GM18868 (cell line): ENCODE measurements around the gene COL25A1.
"Not testable (repeated sequence)": the region's sequence is repeated elsewhere in the genome, so short reads cannot be mapped to it uniquely, and the experiment has no call there.

Source experiments
- ATAC-seq: cut with Tn5 transposase; IDR thresholded peaks from one replicate; pipeline ENCODE4 v1.9.1; 2021; ENCODE audit warnings: mild to moderate bottlenecking, moderate library complexity; ENCODE audit not compliant: unreplicated experiment

The COL25A1 gene

DNA sequence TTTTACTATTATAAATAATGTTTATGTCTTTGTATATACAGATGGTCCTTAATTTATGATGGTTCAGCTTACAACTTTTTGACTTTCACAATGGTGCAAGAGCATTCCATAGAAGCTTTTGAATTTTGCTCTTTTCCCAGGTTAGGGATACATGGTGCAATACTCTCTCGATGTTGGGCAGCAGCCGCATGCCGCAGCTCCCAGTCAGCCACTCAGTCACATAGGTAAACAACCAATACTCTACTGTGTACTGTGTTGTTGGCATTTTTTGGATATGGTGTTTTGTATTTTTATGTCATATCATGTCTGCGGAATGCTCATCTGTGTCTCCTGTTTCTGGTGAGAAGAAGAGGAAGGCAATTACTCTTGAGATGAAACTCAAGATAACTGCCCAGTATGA is 281.6 kb downstream of the COL25A1 start:
- no peak for ATAC-seq

DNA sequence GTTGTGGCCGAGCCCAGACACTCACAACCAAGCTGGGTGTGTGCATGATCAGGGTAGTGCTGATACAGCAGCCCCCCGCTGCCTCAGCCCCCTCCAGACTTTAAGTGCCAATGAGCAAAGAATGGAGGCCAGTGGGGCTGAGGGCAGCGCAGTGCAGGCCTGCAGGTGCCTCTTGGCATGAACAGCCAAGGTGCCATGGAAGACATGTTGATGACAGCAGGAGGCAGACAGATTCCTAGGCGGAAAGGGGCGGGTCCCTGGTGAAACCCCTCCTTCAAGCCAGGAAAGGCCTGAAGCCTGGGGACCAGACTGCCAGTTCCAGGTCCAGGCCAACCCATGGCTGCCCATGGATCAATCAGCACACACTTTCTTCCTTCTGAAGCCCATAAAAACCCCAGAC is 286.3 kb downstream of the COL25A1 start:
- ATAC-seq, result no peak

DNA sequence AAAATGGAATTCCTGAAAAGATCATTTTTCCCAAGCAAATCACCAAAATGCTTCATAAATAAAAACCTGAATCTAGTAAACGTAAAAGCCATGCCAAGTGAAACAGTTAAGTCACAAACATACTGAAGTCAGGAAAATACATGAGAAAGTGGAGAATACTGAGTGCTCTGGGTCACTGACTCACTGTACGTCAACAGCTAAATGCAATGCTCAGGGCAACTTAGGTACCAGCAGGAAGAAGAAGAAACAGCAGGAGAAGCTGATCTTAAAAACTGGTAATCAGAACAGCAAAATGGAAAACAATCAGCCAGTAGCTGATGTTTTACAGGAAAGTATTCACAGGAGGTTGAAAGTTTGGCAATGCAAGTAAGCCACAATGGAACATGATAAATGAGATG is 287.0 kb downstream of the COL25A1 start:
- no peak for ATAC-seq

DNA sequence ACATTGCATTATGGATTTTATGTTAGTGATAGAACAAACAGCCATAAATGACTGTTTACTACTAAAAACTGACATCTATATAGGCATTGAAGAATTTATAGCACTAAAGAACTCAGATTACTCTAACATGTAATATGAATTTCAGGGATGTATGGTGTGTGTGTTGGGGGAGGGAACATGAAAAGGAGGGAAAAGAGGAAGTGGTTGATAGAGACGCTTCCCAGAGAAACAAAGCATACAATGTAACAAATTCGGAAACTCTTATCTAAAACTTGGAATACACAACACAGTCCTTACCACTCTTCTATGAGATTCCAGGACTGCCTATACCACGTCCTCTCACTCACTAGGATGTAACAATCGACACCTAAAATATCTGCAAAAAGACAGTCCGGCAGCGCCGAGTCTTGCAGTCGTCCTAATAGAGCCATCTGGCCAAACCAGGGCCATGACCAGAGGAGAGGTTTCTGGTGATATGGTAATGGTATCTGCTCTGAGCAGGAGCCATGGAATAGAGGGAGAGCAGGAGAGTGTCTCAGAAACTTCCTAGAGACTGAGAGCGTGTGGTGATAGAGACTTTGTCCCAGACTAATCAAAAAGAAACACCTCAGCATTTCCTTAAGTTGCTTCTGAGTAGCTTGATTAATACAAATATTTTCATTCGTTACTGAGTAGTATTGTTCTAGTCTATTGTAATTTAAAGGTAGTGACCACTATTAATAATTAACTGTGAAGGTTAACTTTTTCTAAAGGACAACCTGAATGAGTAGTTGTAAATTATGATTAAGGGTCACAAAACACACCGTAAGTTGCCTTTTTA is 287.7 kb downstream of the COL25A1 start:
- ATAC-seq, result no peak

DNA sequence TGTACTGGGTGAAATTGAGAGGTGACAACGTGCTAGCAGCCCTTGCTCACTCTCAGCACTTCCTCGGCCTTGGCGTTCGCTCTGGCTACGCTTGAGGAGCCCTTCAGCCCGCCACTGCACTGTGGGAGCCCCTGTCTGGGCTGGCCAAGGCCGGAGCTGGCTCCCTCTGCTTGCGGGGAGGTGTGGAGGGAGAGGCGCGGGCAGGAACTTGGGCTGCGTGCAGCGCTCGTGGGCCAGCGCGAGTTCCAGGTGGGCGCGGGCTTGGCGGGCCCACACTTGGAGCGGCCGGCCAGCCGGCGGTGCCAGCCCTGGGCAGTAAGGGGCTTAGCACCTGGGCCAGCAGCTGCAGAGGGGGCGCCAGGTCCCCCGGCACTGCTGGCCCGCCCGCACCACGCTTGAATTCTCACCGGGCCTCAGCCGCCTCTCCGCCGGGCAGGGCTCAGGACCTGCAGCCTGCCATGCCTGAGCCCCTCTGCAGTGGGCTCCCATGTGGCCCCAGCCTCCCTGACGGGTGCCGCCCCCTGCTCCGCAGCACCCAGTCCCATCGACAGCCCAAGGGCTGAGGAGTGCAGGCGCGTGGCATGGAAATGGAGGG is 290.1 kb downstream of the COL25A1 start:
- no peak for ATAC-seq

DNA sequence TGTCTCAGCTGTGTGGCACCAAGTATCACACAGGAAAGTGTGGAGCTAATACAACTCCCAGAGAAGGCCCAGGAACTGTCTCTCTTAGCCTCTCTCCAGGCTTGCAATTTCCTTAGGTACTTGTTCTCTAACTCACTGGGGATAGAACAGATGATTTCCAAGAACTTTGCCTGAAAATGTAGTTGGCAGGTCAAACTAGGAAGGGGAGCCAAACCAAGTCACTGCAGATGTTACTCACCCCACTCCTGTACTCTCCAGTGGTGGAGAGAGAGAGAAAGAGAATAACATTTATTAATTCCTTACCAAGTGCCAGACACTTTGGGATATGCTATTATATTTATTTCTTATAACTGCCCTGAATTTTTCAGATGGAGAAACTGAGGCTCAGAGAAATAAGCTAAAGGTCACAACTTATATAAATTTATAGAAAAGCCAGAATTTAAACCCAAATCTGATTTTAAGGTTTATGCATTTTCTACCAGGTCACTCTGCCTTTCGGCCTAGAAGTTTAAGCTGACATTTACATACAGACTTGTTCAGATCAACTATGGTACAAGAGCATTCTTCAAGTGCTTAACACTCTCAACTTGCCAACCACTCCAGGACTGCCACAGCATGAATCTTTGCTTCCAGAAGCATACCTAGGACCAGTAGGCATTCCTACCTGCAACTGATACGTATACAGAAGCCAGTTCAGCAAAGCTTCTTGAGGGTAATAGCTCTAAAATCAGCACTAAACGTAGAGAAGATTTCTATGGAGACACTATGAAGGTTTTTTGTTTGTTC is 291.0 kb downstream of the COL25A1 start:
- no peak for ATAC-seq

DNA sequence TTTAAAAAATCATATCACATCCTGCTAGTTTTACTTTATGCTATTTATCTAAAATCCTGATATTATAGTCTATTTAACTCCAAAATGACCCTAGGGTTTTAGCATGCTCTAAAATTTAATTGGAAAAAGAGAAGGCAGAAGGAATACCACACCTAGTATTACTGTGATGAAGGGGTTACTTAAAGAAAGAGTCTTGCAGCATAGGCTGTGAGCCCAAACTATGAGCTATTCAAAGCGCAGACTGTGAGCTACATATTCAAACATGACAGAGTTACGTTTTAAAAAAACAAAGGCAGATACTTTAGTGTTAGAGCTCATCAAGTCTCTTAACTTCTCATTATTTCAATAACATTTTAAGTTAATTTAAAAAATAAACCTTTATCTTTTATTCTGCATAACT is 291.9 kb downstream of the COL25A1 start:
- ATAC-seq, result no peak

DNA sequence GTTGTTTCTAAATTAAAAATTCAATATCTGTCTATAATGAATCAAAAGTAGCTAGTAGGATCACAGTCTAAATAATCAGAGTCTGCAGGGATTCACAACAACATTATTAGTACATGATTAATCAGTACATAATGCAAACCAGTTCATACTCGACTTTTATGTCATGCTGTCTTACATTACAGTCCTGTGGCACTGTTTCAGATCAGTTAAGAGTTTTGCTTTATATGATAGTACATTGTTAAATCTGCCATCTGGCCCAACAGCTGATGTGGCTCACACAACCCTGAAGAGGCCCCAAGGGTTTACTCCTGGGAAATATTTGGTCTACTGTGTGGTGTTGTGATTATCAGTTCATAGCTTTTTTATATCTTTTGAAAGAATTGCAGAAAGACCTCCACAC is 292.5 kb downstream of the COL25A1 start:
- no peak for ATAC-seq

DNA sequence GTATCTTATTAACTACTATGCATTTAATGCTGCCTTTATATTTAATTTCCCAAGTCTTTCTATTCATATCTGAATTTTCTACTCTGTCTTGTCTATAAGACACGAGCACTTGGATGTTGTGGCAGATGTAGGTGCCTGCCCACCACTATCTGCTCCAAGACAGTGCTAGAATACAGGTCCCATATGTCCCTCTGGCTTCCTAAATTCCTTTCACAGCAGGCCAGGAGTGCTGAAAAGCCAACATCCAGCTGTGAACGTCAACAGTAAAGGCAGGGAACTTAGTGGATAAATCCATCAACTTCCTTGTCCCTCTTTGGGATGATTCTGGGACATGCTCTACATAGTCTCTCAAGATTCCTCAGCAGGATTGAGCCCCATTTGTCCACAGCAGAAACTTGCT is 294.5 kb downstream of the COL25A1 start:
- no peak for ATAC-seq

DNA sequence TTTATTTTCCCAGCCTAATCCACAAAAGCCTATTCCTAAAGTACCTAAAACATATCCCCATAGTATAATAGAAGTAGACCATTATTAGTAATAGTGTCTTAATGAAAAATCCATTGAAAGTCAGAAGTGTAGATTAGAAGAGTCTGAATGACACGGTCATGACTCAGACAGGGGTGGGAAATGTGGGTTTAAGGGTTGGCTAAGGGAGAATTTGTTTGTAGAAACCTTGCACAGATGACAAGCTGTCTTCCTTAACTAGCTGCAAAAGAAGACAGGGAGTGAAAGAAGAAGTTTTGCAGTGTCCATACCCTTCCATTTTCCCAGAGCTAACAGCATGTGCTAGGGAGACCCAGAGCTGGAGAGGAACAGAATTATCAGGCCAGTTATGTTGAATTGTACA is 296.9 kb downstream of the COL25A1 start:
- no peak for ATAC-seq

DNA sequence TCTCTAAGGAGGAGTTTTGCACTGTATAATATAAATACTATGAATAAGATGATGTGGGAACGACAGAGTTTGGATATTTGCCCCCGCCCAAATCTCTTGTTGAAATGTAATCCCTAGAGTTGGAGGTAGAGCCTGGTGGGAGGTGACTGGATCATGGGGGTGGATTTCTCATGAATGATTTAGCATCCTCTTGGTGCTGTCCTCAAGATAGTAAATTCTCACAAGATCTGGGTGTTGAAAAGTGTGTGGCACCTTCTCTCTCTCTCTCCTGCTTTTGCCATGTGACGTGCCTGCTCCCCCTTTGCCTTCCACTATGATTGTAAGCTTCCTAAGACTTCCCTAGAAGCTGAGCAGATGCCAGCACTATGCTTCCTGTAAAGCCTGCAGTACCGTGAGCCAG is 298.0 kb downstream of the COL25A1 start:
- ATAC-seq, result no peak

DNA sequence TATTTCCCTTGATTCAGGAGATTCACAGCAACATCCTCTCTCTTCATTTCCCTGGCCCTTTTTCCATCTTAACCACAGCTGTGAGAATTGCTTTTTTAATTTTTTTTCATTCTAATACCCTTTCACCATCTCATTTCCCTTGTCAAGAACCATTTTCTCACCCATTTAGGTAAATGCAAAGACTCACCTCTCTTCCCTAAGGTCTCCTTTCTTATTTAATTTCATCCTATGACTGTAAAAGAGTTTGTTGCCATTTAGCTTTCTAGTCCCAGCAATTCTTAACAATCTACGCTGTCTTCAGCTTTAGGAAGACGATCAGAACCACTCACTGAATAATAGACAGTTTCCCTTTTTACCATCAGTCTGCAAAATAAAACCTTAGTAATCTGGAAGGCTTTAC is 298.5 kb downstream of the COL25A1 start:
- ATAC-seq, result no peak

DNA sequence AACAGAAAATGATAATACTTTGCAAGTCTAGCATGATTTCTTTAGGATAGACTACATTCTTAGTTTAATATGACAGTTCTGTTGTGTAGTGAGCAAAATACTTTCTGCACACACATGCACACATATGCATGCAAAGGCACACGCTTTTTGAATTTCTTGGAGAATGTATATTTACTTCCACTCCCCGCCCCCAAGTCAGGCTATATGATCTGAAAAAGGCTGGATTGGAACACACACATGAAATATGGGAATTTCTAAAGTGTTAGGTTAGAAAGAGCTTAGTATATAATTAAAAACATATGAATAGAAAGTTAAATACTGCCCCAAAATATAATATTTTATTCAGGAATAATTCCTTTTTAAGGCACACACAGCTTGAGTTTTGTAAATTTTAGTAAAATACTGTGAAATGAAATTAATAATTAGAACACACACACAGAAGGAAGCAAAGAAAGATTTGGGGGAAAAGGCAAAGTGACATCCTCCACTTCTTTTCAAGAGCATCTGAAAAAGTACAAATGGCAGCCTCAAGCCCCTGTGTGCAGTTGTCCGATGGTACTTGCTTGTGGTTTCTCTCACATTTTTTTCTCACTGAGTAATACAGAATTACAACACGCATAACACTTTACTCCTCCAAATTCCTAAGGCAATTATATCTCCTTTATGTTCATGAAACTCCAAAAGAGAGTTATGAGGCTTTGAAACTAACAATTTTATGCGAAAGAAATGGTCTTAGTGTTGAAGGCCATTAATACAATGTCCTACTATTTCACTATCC is 310.7 kb downstream of the COL25A1 start:
- ATAC-seq, result no peak

DNA sequence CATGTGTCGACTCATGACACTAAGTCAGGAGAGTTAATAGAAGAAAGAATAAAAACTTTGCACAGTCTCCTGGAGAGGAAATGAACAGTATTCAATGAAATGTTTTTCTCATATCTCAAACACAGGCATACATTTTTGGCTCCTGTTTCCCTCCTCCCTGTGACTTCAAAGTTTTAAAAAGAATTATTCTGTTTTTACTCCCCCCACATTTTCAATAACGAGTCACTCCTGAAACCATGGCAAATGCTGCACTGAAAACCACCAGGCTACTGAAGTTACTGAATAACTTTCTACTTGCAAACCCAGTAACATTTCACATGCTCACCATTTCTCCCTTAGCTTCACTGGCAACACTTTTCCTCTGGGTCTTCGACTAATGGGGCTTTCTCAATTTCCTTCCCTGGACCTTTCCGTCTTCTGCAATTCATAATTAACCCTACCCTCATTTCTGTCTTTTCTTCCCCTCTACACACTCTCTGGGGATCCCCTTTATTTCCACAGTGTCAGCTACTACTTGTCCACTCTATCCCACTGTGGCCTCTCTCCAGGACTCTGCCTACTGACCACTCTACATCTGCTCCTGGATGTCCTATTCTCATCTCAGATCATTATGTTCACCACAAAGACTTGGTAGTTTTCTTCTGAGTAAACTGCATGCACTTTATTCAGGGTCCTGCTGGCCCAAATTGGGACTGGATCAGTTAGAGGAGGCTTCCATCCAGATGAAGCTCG is 313.8 kb downstream of the COL25A1 start:
- ATAC-seq, result no peak

DNA sequence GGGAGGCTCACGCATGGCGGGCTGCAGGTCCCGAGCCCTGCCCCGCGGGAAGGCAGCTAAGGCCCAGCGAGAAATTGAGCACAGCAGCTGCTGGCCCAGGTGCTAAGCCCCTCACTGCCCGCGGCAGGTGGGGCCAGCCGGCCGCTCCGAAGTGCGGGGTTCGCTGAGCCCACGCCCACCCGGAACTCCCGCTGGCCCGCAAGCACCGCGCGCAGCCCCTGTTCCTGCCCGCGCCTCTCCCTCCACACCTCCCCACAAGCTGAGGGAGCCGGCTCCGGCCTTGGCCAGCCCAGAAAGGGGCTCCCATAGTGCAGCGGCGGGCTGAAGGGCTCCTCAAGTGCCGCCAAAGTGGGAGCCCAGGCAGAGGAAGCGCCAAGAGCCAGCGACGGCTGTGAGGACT is 318.0 kb downstream of the COL25A1 start:
- ATAC-seq, result not testable (repeated sequence)

DNA sequence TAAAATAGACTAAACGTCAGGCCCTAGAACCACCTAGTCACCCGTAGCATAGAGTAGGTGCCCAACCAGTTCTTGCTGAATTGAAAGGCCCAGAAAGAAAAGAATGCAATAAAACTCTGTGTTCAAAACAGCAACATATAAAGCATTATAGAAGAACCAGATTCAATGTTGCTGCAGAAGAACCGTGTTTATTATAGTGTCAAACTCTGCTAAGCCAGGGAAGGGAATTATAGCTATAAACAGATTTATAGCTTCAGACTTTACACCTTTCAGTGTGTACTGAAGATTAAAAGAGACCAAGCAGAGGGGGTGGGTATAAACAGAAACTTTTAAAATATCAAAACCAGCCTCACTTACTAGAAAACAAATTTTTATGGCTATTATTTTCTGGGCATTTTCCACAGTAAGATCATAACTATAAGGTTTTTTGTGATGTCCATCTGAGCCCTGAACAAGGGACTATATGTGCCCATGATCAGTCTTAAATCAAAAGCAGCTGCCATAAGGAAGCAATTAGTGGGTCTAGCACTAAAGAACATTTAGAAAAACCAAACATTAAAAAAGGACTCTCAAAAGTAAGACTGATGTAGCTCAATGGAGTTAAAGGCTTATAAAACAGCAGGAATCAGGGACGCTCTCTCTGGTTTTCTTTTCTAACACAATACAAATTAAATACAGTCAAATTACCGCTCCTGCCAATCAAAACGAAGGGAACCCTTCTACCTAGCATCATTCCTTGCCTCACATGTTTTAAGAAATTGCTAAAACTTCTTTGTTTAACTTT is 319.9 kb downstream of the COL25A1 start:
- no peak for ATAC-seq

DNA sequence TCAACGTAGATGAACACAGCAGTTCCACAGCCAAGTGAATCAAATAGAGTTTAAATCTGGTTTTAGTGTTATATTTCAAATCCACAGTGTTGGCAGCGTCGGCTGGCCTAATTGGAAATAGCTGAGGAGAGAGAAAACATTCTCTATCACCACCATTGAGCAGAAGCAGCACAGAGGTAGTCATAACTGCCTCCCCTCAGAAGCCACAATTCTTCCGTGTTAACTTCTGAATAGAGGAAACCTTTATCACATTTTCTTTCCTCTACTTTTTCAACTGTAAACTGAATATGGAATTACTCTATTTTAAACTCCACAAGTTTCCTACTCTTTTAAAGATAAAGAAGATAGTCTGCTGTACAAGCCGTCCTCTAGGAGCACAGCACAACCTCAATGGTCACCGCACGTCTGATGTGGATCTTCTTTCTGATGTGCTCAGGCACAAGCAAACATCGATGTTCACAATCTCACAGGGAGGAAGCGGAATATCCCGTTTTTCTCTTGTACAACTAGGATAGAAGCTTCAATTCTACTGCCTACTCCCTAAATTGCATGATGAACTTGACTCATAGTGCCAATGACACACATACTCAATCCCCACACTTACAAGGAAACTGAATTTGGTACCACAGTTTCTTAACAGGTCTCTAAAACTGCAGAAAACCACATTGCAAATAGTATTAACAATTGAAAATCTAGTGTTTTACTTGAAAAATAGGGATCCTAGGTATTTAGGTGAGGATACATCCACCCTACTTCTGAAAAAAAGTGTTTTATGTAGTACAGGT is 321.8 kb downstream of the COL25A1 start:
- no peak for ATAC-seq

DNA sequence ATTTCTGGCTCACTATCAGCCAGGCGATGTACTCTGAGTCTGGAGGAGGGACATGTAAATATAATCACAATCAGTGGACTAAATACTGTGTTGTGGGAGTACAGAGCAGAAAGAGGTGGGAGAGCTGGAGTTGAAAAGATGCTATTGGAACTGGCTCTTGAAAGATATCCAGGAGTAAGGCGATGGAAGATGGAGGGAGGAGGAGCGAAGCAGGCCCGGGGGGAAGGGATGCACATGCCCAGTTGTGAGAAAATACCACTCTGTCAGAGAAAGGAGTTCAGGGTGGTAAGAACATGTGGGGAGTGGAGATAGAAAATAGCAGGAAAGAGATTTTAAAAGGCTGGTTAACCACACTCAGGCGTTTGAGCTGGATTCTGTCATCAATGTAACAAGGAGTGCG is 322.7 kb downstream of the COL25A1 start:
- no peak for ATAC-seq

DNA sequence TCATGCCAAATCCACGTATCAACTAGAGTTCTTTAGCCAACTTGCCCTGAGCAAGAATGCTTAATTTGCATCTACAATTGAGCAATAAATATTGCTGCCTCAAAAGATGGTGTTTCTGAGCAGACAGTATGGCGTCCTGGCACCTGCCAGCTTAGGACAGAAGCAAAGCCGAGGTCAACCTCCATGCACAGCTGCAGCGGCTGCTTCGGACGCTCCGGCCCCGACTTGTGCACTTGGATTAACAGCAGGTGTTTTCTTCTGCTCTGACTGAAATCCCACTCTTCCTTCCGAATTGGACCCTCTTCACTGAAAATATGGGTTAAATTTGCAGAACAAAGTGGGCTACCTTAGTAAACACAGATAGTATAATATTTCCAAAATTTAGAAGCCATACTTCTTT is 324.4 kb downstream of the COL25A1 start:
- no peak for ATAC-seq
